Body of pancreas (tissue), 4 donors: ENCODE measurements around the gene ARHGAP42.

ENCODE experiments used
- POLR2A ChIP-seq, 3 donors: fragments of 450-650 bp; IDR thresholded peaks; one replicate each; pipeline ENCODE4 v1.6.1; 2016; ENCODE audit warnings: antibody characterized with exemption in 3 of 3, mild to moderate bottlenecking in 2 of 3
- TF ChIP-seq, protein P1 (sequence below), 7 experiments: fragments of 450-650 bp in 4 of 7; fragments of 200-600 bp in 3 of 7; sonication (generic) in 3 of 7; IDR thresholded peaks; one replicate each; pipeline ENCODE4 v1.5.1; 2016 to 2019; ENCODE audit warnings: antibody characterized with exemption in 7 of 7

DNA sequence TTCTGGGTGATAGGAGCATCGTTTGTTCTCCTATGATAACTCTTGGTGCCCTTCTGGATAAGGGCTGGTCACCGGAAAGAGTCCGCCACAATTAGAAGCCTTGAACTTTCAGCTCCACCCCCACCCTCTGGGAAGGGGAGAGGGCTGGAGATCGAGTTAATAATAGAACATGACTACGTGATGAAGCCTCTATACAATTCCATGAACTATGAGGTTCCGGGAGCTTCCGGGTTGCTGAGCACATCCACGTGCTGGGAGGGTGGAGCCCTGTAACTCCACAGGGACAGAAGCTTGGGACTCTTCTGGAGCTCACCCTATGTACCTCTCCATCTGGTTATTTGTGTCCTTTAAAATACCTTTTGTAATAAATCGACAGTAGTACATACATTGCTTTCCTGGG is 40.3 kb downstream of the ARHGAP42 start:
- TF ChIP-seq, protein P1, sequence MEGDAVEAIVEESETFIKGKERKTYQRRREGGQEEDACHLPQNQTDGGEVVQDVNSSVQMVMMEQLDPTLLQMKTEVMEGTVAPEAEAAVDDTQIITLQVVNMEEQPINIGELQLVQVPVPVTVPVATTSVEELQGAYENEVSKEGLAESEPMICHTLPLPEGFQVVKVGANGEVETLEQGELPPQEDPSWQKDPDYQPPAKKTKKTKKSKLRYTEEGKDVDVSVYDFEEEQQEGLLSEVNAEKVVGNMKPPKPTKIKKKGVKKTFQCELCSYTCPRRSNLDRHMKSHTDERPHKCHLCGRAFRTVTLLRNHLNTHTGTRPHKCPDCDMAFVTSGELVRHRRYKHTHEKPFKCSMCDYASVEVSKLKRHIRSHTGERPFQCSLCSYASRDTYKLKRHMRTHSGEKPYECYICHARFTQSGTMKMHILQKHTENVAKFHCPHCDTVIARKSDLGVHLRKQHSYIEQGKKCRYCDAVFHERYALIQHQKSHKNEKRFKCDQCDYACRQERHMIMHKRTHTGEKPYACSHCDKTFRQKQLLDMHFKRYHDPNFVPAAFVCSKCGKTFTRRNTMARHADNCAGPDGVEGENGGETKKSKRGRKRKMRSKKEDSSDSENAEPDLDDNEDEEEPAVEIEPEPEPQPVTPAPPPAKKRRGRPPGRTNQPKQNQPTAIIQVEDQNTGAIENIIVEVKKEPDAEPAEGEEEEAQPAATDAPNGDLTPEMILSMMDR (IDR thresholded peaks at IDR 0.05) = no peak
- no peak for TF ChIP-seq POLR2A (IDR thresholded peaks at IDR 0.05)
